SK-N-SH (cell line): ENCODE measurements around the gene LRRC42. TPM values are rescaled to one million over a fixed set of nuclear protein-coding genes. Genes with fewer than 3 reads are reported as not detected.

Source experiments
- CTCF ChIA-PET: fragments of 300-600, 350-600 bp; formaldehyde crosslinking; extraction: SDS; loops from one replicate; lab custom pipeline; 2021; lab: Yijun Ruan, JAX
- POLR2A ChIA-PET: fragments of 350-600 bp; sonication (Branson Sonifier 250); formaldehyde crosslinking; extraction: SDS; loops from one replicate; lab custom pipeline; 2020; ENCODE audit warnings: antibody characterized with exemption, inconsistent platforms; lab: Yijun Ruan, JAX
- DNase-seq: peaks from one replicate; pipeline ENCODE4 v3.0.0; 2012
- H2AFZ ChIP-seq: fragments of 200-600 bp; sonication (generic); 2 replicates; pipeline ENCODE4 v1.8.1; 2016; ENCODE audit warnings: antibody characterized with exemption, mild to moderate bottlenecking, low read depth
- H3F3A ChIP-seq: fragments of 200-600 bp; sonication (generic); replicated peaks from 2 replicates; pipeline ENCODE3; 2016; ENCODE audit warnings: antibody characterized with exemption, mild to moderate bottlenecking; ENCODE audit not compliant: insufficient read depth
- H3K27ac ChIP-seq, 2 experiments: fragments of 200-500 bp in 1 of 2; fragments of 200-600 bp in 1 of 2; sonication (Bioruptor generic) in 1 of 2; sonication (generic), shearing (Covaris generic) in 1 of 2; 2 replicates each; pipeline versions ENCODE4 v1.5.1 to v1.6.1; 2014 to 2016; ENCODE audit warnings: low read depth in 2 of 2, inconsistent platforms in 1 of 2, low read length in 1 of 2, mild to moderate bottlenecking in 1 of 2, mixed read lengths in 1 of 2
- H3K27me3 ChIP-seq: fragments of 200-600 bp; sonication (generic), shearing (Covaris generic); 2 replicates; pipeline ENCODE4 v1.6.1; 2016; ENCODE audit warnings: mixed run types; ENCODE audit not compliant: insufficient read depth
- H3K36me3 ChIP-seq, 2 experiments: fragments of 200-500 bp in 1 of 2; fragments of 200-600 bp in 1 of 2; sonication (Bioruptor generic) in 1 of 2; sonication (generic) in 1 of 2; replicated peaks in 1 of 2; 2 replicates each; pipeline versions ENCODE3 to v1.5.1; 2014 to 2016; ENCODE audit warnings: low read length in 1 of 2, mild to moderate bottlenecking in 1 of 2; ENCODE audit not compliant: insufficient read depth in 2 of 2, control insufficient read depth in 1 of 2
- H3K4me1 ChIP-seq, 2 experiments: fragments of 200-500 bp in 1 of 2; fragments of 200-600 bp in 1 of 2; sonication (Bioruptor generic) in 1 of 2; sonication (generic), shearing (Covaris generic) in 1 of 2; 2 replicates each; pipeline versions ENCODE4 v1.5.1 to v1.6.1; 2014 to 2016; ENCODE audit warnings: low read depth in 1 of 2, low read length in 1 of 2, mixed run types in 1 of 2; ENCODE audit not compliant: insufficient read depth in 2 of 2, control insufficient read depth in 1 of 2
- H3K4me2 ChIP-seq: fragments of 200-600 bp; sonication (generic), shearing (Covaris generic); 2 replicates; pipeline ENCODE4 v1.6.1; 2017; ENCODE audit warnings: mixed run types
- H3K4me3 ChIP-seq, 2 experiments: fragments of 200-500 bp in 1 of 2; fragments of 200-600 bp in 1 of 2; sonication (Bioruptor generic) in 1 of 2; sonication (generic), shearing (Covaris generic) in 1 of 2; 2 replicates each; pipeline versions ENCODE4 v1.5.1 to v1.8.1; 2014 to 2016; ENCODE audit warnings: low read depth in 2 of 2, inconsistent platforms in 1 of 2, low read length in 1 of 2, mild to moderate bottlenecking in 1 of 2, mixed read lengths in 1 of 2, moderate library complexity in 1 of 2
- H3K79me2 ChIP-seq: fragments of 200-600 bp; sonication (generic); 2 replicates; pipeline ENCODE4 v1.8.1; 2017; ENCODE audit warnings: mild to moderate bottlenecking; ENCODE audit not compliant: insufficient read depth
- H3K9ac ChIP-seq: fragments of 200-600 bp; sonication (generic); 2 replicates; pipeline ENCODE4 v1.6.1; 2017; ENCODE audit warnings: mixed run types
- H3K9me2 ChIP-seq: fragments of 200-600 bp; sonication (generic); 2 replicates; pipeline ENCODE4 v1.6.1; 2017; ENCODE audit warnings: mixed run types
- H3K9me3 ChIP-seq: fragments of 200-600 bp; sonication (generic); 2 replicates; pipeline ENCODE4 v1.6.1; 2017; ENCODE audit warnings: mixed run types, mild to moderate bottlenecking, moderate library complexity
- H4K20me1 ChIP-seq: fragments of 200-600 bp; sonication (generic); 2 replicates; pipeline ENCODE4 v1.6.1; 2017; ENCODE audit warnings: mild to moderate bottlenecking, mixed run types; ENCODE audit not compliant: insufficient read depth
- CHD2 ChIP-seq: fragments of 150-350 bp; IDR thresholded peaks from 2 replicates; pipeline ENCODE4 v1.6.1; 2018; ENCODE audit warnings: low read length; ENCODE audit not compliant: partially characterized antibody
- CTCF ChIP-seq: fragments of 200-600 bp; sonication (generic); IDR thresholded peaks from 2 replicates; pipeline ENCODE4 v1.6.1; 2017; ENCODE audit warnings: antibody characterized with exemption, mild to moderate bottlenecking, moderate library complexity
- ELF1 ChIP-seq: IDR thresholded peaks from 2 replicates; pipeline ENCODE4 v1.4.0; 2012
- EZH2phosphoT487 ChIP-seq: fragments of 200-600 bp; sonication (generic); IDR thresholded peaks from 2 replicates; pipeline ENCODE4 v1.6.1; 2017; ENCODE audit warnings: low read depth, mixed run types, mild to moderate bottlenecking, antibody characterized with exemption, moderate library complexity, borderline replicate concordance
- GABPA ChIP-seq: IDR thresholded peaks from 2 replicates; pipeline ENCODE4 v1.4.0; 2012; ENCODE audit warnings: low read depth, mild to moderate bottlenecking
- GATA2 ChIP-seq: sonication (generic); formaldehyde crosslinking; IDR thresholded peaks from 2 replicates; pipeline ENCODE4 v1.5.0; 2020; ENCODE audit warnings: mild to moderate bottlenecking, missing genetic modification reagents
- JUND ChIP-seq: IDR thresholded peaks from 2 replicates; pipeline ENCODE4 v1.4.0; 2012
- MXI1 ChIP-seq: IDR thresholded peaks from 2 replicates; pipeline ENCODE4 v1.6.1; 2012; ENCODE audit warnings: mild to moderate bottlenecking, low read depth, low read length, improper control_type of control experiment
- NFIC ChIP-seq: IDR thresholded peaks from 2 replicates; pipeline ENCODE4 v1.4.0; 2012; ENCODE audit warnings: borderline replicate concordance
- NRF1 ChIP-seq: IDR thresholded peaks from 2 replicates; pipeline ENCODE4 v1.6.1; 2012; ENCODE audit warnings: low read depth, mild to moderate bottlenecking, low read length
- POLR2AphosphoS5 ChIP-seq: IDR thresholded peaks from 2 replicates; pipeline ENCODE4 v1.6.1; 2012; ENCODE audit warnings: low read depth, low read length
- RAD21 ChIP-seq: IDR thresholded peaks from 2 replicates; pipeline ENCODE4 v1.6.1; 2012; ENCODE audit warnings: mild to moderate bottlenecking, low read length
- RFX5 ChIP-seq: IDR thresholded peaks from 2 replicates; pipeline ENCODE4 v1.6.1; 2012; ENCODE audit warnings: mild to moderate bottlenecking, improper control_type of control experiment, low read length
- RXRA ChIP-seq: IDR thresholded peaks from 2 replicates; pipeline ENCODE4 v1.4.0; 2012; ENCODE audit warnings: low read depth, mild to moderate bottlenecking, borderline replicate concordance
- SMC3 ChIP-seq: IDR thresholded peaks from 2 replicates; pipeline ENCODE4 v1.6.1; 2012; ENCODE audit warnings: low read depth, low read length, improper control_type of control experiment
- TAF1 ChIP-seq: IDR thresholded peaks from 2 replicates; pipeline ENCODE4 v1.6.1; 2012; ENCODE audit warnings: low read depth, mild to moderate bottlenecking, low read length, moderate library complexity, borderline replicate concordance
- TEAD4 ChIP-seq: IDR thresholded peaks from 2 replicates; pipeline ENCODE4 v1.4.0; 2012; ENCODE audit warnings: mild to moderate bottlenecking, borderline replicate concordance; ENCODE audit not compliant: insufficient read depth
- USF1 ChIP-seq: IDR thresholded peaks from 2 replicates; pipeline ENCODE4 v1.4.0; 2012; ENCODE audit warnings: low read depth, borderline replicate concordance
- YY1 ChIP-seq: IDR thresholded peaks from 2 replicates; pipeline ENCODE4 v1.4.0; 2012; ENCODE audit warnings: low read depth, mild to moderate bottlenecking
- WGBS: methylation state at CpG from one replicate; pipeline ENCODE4 v1.1.6; 2017; ENCODE audit warnings: low lambda C conversion rate; 5-methylcytosine and 5-hydroxymethylcytosine counted together
- polyA plus RNA-seq, 3 experiments: library from polyadenylated mRNA; depleted of rRNA; stranded (reverse); fragments of >200 nt; gene quantifications; 2 replicates each; pipeline ENCODE4 v1.2.3, GENCODE V29; 2012

The LRRC42 gene
- polyA plus RNA-seq, 1 of the 3 experiments (the other 2 are of a cell fraction), result 35.0 TPM

GRCh38 chr1:53919675-53920066, 26.5 kb upstream of the LRRC42 start (continued):
- TF ChIP-seq EZH2phosphoT487, result no peak

GRCh38 chr1:53927376-53927881, 18.7 kb upstream of the LRRC42 start:
- ChIA-PET POLR2A (no interaction called here), CTCF (interaction anchor here (1.0 to 2.6 kb wide), 2 partner anchors 49 to 55 kb away, joined by 3 to 10 read pairs; no protein-coding TSS in a partner anchor)
- H3K4me3 ChIP-seq, result no peak overlapping the region
- no peaks in the 10 kb centered on the region for H3K9me2 ChIP-seq
- peaks cover 32 to 77% of the 10 kb centered on the region in 2 experiments for H3K36me3 ChIP-seq
- H3K4me1 ChIP-seq, result no peaks in the 10 kb centered on the region
- WGBS, result 100% methylated on average over 2 of the region's 2 CpGs
- DNase-seq, result no peak
- H2AFZ ChIP-seq, result no peak overlapping the region
- no peak overlapping the region for H3K27ac ChIP-seq
- H3K9me3 ChIP-seq, result peaks cover 14% of the 10 kb centered on the region; the same call in 1 of the 2 replicates
- H3K4me2 ChIP-seq, result no peak overlapping the region
- peaks cover 5% of the 10 kb centered on the region for H3F3A ChIP-seq
- H4K20me1 ChIP-seq, result no peaks in the 10 kb centered on the region
- no peak for TF ChIP-seq POLR2AphosphoS5
- no peak for TF ChIP-seq RFX5
- TF ChIP-seq USF1, result no peak
- TF ChIP-seq RAD21, result no peak
- TF ChIP-seq MXI1, result no peak
- TF ChIP-seq EZH2phosphoT487, result no peak
- TF ChIP-seq CHD2, result no peak
- no peak for TF ChIP-seq NRF1
- no peak for TF ChIP-seq JUND
- TF ChIP-seq RXRA, result no peak
- no peaks in the 10 kb centered on the region; the same call in 1 of the 2 replicates for H3K79me2 ChIP-seq
- no peak overlapping the region for H3K9ac ChIP-seq
- no peaks in the 10 kb centered on the region for H3K27me3 ChIP-seq

GRCh38 chr1:53929246-53929960, 16.7 kb upstream of the LRRC42 start:
- CTCF ChIA-PET, result interaction anchor here (1.2 kb wide), 2 partner anchors 20 kb away, joined by 3 to 4 read pairs; no protein-coding TSS in a partner anchor
- POLR2A ChIA-PET, result interaction anchor here (1.3 kb wide), 1 partner anchor 16 kb away, joined by 4 read pairs; the partner anchor contains the start of gene IFT25
- 93% methylated on average over 2 of the region's 2 CpGs for WGBS

More at GRCh38 chr1:53929246-53929960, 16.7 kb upstream of the LRRC42 start:
- Histone ChIP-seq H3K4me3 (no peak overlapping the region), H3F3A (no peaks in the 10 kb centered on the region), H3K4me2 (no peak overlapping the region), H3K79me2 (no peaks in the 10 kb centered on the region; the same call in 1 of the 2 replicates), H3K9me2 (no peaks in the 10 kb centered on the region), H3K9me3 (peaks cover 23% of the 10 kb centered on the region; the same call in 1 of the 2 replicates), H4K20me1 (no peaks in the 10 kb centered on the region), H3K27me3 (no peaks in the 10 kb centered on the region), H3K4me1 (no peaks in the 10 kb centered on the region), H3K27ac (no peak overlapping the region), H3K9ac (no peak overlapping the region), H3K36me3 (peaks cover 17 to 77% of the 10 kb centered on the region in 2 experiments), H2AFZ (no peak overlapping the region)
- TF ChIP-seq YY1 (no peak), CTCF (no peak), NFIC (no peak), MXI1 (no peak), TAF1 (no peak), ELF1 (no peak), SMC3 (no peak), GABPA (no peak), TEAD4 (no peak), GATA2 (no peak)
- DNase-seq, result no peak
